Mesenchymal stem cell (in vitro differentiated cells and primary cell): ENCODE data around the gene STX10.

ENCODE experiments used
- DNase-seq: peaks from one replicate; pipeline ENCODE4 v3.0.0-alpha.2; 2013
- H2AFZ ChIP-seq: one replicate; pipeline ENCODE4 v1.6.1; 2013; ENCODE audit warnings: low read depth, mild to moderate bottlenecking, control low read depth, inconsistent platforms, low read length, moderate library complexity
- H2AK5ac ChIP-seq: 2 replicates; pipeline ENCODE4 v1.6.1; 2013; ENCODE audit warnings: low read length, moderate library complexity, mild to moderate bottlenecking, inconsistent platforms; ENCODE audit not compliant: severe bottlenecking
- H2BK120ac ChIP-seq: one replicate; pipeline ENCODE4 v1.6.1; 2013; ENCODE audit warnings: low read depth, mild to moderate bottlenecking, inconsistent platforms, low read length, moderate library complexity
- H2BK12ac ChIP-seq, 2 experiments: one replicate each; pipeline ENCODE4 v1.6.1; 2013; ENCODE audit warnings: inconsistent platforms in 2 of 2, low read length in 2 of 2, mild to moderate bottlenecking in 2 of 2, moderate library complexity in 2 of 2, control low read depth in 1 of 2
- H2BK15ac ChIP-seq: one replicate; pipeline ENCODE4 v1.6.1; 2013; ENCODE audit warnings: mild to moderate bottlenecking, low read depth, inconsistent platforms; ENCODE audit not compliant: poor library complexity, severe bottlenecking
- H2BK5ac ChIP-seq: 2 replicates; pipeline ENCODE4 v1.6.1; 2013; ENCODE audit warnings: low read depth, mild to moderate bottlenecking, low read length, control low read depth, inconsistent platforms; ENCODE audit not compliant: poor library complexity, severe bottlenecking
- H3K14ac ChIP-seq, 2 experiments: one replicate each; pipeline ENCODE4 v1.6.1; 2013; ENCODE audit warnings: inconsistent platforms in 2 of 2, low read length in 2 of 2, control low read depth in 1 of 2, mild to moderate bottlenecking in 1 of 2, moderate library complexity in 1 of 2
- H3K18ac ChIP-seq, 2 experiments: one replicate each; pipeline ENCODE4 v1.6.1; 2013; ENCODE audit warnings: inconsistent platforms in 2 of 2, low read length in 2 of 2, control low read depth in 1 of 2, low read depth in 1 of 2, mild to moderate bottlenecking in 1 of 2
- H3K23ac ChIP-seq, 2 experiments: one replicate each; pipeline ENCODE4 v1.6.1; 2013; ENCODE audit warnings: inconsistent platforms in 2 of 2, low read length in 2 of 2, mild to moderate bottlenecking in 2 of 2, moderate library complexity in 2 of 2, control low read depth in 1 of 2
- H3K27ac ChIP-seq: 2 replicates; pipeline ENCODE4 v1.5.1; 2013; ENCODE audit warnings: mild to moderate bottlenecking, moderate library complexity, low read length, control low read depth, inconsistent platforms; ENCODE audit not compliant: poor library complexity, severe bottlenecking
- H3K27me3 ChIP-seq, 2 experiments: 2 replicates each; pipeline versions ENCODE4 v1.6.1 to v1.7.0; 2013; ENCODE audit warnings: low read length in 2 of 2, mild to moderate bottlenecking in 2 of 2, moderate library complexity in 2 of 2, control low read depth in 1 of 2, inconsistent platforms in 1 of 2; ENCODE audit not compliant: control insufficient read depth in 1 of 2, insufficient read depth in 1 of 2
- H3K36me3 ChIP-seq, 2 experiments: 2 replicates each; pipeline versions ENCODE4 v1.6.1 to v1.7.0; 2013; ENCODE audit warnings: low read length in 2 of 2, control low read depth in 1 of 2, inconsistent platforms in 1 of 2, low read depth in 1 of 2, mild to moderate bottlenecking in 1 of 2; ENCODE audit not compliant: insufficient read depth in 2 of 2, control insufficient read depth in 1 of 2
- H3K4ac ChIP-seq, 2 experiments: one replicate each; pipeline ENCODE4 v1.6.1; 2013; ENCODE audit warnings: inconsistent platforms in 2 of 2, low read length in 2 of 2, mild to moderate bottlenecking in 2 of 2, moderate library complexity in 2 of 2, control low read depth in 1 of 2, low read depth in 1 of 2
- H3K4me1 ChIP-seq: 2 replicates; pipeline ENCODE4 v1.6.1; 2013; ENCODE audit warnings: low read depth, low read length, control low read depth; ENCODE audit not compliant: control insufficient read depth, insufficient read depth
- H3K4me2 ChIP-seq: 2 replicates; pipeline ENCODE4 v1.6.1; 2013; ENCODE audit warnings: low read length, mild to moderate bottlenecking, inconsistent platforms; ENCODE audit not compliant: poor library complexity, severe bottlenecking
- H3K4me3 ChIP-seq, 2 experiments: 2 replicates each; pipeline versions ENCODE4 v1.5.1 to v1.7.0; 2013; ENCODE audit warnings: low read length in 2 of 2, mild to moderate bottlenecking in 2 of 2, control low read depth in 1 of 2, low read depth in 1 of 2; ENCODE audit not compliant: insufficient read depth in 1 of 2
- H3K79me1 ChIP-seq: replicated peaks from 2 replicates; pipeline ENCODE4 v1.6.1; 2013; ENCODE audit warnings: mild to moderate bottlenecking, control low read depth, low read length, inconsistent platforms; ENCODE audit not compliant: poor library complexity, severe bottlenecking
- H3K9ac ChIP-seq: 2 replicates; pipeline ENCODE4 v1.7.0; 2013; ENCODE audit warnings: mild to moderate bottlenecking, low read length, moderate library complexity
- H3K9me3 ChIP-seq: 2 replicates; pipeline ENCODE4 v1.7.0; 2013; ENCODE audit warnings: mild to moderate bottlenecking, low read length; ENCODE audit not compliant: control insufficient read depth
- H4K8ac ChIP-seq: one replicate; pipeline ENCODE4 v1.6.1; 2013; ENCODE audit warnings: inconsistent platforms, mild to moderate bottlenecking, low read length, moderate library complexity
- H4K91ac ChIP-seq: one replicate; pipeline ENCODE4 v1.6.1; 2013; ENCODE audit warnings: mild to moderate bottlenecking, low read length, inconsistent platforms
- WGBS: methylation state at CpG from one replicate; pipeline ENCODE4 v1.1.7; 2013; ENCODE audit warnings: mixed read lengths; 5-methylcytosine and 5-hydroxymethylcytosine counted together

The STX10 gene

DNA sequence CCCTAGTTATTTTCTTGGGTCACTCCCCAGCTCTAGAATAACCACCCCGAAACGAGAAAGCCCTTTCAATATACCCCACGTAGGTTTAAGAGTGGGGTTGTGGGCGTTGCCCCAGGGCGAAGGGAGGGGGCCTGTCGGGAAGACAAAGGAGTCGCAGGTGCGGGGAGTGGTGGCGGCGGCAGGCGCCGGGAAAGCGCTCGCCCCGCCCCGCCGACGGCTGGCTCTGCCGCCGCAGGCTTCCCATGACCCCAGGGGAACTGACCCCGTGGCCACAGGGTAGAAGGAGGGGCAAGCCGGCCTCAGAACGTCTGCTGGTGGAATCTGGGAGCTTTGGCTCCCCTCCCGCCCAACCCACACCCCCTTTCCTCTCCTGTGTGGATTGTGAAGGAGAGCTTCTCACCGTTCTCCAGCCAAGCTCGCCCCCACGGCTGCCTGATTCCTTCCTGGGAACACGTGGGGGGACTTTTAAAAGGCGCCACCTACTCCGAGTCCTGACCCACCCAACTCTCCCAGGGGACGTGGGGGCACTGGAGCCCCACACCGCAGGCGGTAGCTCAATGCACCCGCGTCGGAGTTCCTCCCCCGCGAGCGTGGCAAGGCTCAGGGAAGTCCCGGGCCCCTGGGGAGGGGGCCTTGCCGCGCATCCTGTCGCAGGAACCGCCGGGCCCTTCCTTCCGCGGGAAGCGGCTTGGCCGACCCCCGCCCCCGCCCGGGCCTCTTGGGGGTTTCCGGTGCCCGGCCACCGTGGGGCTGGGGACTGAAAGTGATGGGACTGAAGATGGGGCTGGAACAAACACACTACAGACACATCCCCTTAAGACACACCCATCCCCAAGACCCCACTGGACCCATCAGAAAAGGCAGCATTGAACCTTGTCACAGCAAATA is 5.5 kb upstream of the STX10 start:
- Histone ChIP-seq H2AK5ac (peak overlapping the region; percentile 91), H3K4me2 (peak overlapping the region; percentile 81), H3K4ac (peak overlapping the region; percentile 35 to 92), H2BK12ac (peak overlapping the region in 1 of 2 experiments; percentile 54), H3K18ac (peak overlapping the region; percentile 64 to 92), H3K4me1 (peaks cover 18% of the 10 kb centered on the region), H4K8ac (no peak overlapping the region), H3K36me3 (peaks cover 8% of the 10 kb centered on the region in 2 experiments), H3K9me3 (no peaks in the 10 kb centered on the region), H4K91ac (no peak overlapping the region), H2BK120ac (peak overlapping the region; percentile 11), H3K27me3 (no peaks in the 10 kb centered on the region), H2AFZ (no peak overlapping the region), H3K79me1 (no peaks in the 10 kb centered on the region), H2BK5ac (no peak overlapping the region), H2BK15ac (peak overlapping the region; percentile 87), H3K27ac (peak overlapping the region; percentile 82), H3K4me3 (peak overlapping the region; percentile 39 to 91), H3K23ac (peak overlapping the region in 1 of 2 experiments; percentile 89), H3K9ac (peak overlapping the region; percentile 100), H3K14ac (no peak overlapping the region)
- DNase-seq = peak; percentile 96
- WGBS = under 1% methylated on average over 20 of the region's 55 CpGs

GRCh38 chr19:13154911-13155471 is 4.8 kb upstream of the STX10 start:
- peak overlapping the region; percentile 81 for H3K4me2 ChIP-seq
- no peaks in the 10 kb centered on the region for H3K79me1 ChIP-seq
- WGBS = under 1% methylated on average over 19 of the region's 24 CpGs
- H3K4ac ChIP-seq = peak overlapping the region; percentile 13 to 92
- no peak overlapping the region for H2AFZ ChIP-seq
- H3K4me3 ChIP-seq = peak overlapping the region; percentile 55 to 91
- H3K36me3 ChIP-seq = peaks cover 8% of the 10 kb centered on the region in 2 experiments
- peak overlapping the region; percentile 60 for H2BK15ac ChIP-seq
- H3K14ac ChIP-seq = peak overlapping the region in 1 of 2 experiments; percentile 91
- H2BK5ac ChIP-seq = no peak overlapping the region
- H3K18ac ChIP-seq = peak overlapping the region; percentile 63 to 92
- H3K27me3 ChIP-seq = no peaks in the 10 kb centered on the region
- peak overlapping the region; percentile 52 for H4K8ac ChIP-seq
- peak overlapping the region in 1 of 2 experiments; percentile 86 for H2BK12ac ChIP-seq
- peak overlapping the region; percentile 91 for H2AK5ac ChIP-seq
- no peak overlapping the region for H2BK120ac ChIP-seq
- H4K91ac ChIP-seq = peak overlapping the region; percentile 52
- peaks cover 18% of the 10 kb centered on the region for H3K4me1 ChIP-seq
- peak; percentile 93 for DNase-seq
- peak overlapping the region; percentile 100 for H3K9ac ChIP-seq
- H3K9me3 ChIP-seq = no peaks in the 10 kb centered on the region
- H3K23ac ChIP-seq = no peak overlapping the region
- H3K27ac ChIP-seq = peak overlapping the region; percentile 82

DNA sequence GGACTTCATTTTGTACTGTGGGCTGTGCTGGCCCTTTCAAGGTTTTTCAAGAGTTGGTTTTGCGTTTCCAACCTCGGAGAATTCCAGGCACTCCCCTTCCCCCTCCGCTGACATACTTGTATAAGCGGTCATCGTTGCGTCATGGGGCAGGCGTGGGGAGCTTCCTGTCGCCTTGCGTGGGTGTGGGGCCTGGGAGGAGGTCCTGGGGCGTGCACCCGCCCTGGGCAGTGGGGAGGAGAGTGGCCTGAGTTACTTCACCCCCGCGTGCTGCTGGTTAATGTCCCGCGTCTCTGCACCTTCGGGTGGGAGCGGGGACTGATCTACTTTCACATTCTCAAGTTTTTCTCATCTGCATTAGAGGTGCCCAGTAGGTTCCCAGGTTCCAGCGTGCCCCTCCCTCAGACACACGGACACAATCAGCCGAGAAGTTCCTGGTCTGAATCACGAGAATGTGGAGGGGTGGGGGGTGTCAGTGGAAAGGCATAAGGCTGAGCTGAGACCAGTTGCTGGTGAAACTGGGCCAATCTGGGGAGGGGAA is 4.1 kb upstream of the STX10 start:
- 0% methylated on average over 16 of the region's 21 CpGs for WGBS

More for the DNA sequence above, 4.1 kb upstream of the STX10 start:
- Histone ChIP-seq H2AFZ (no peak overlapping the region), H2BK5ac (peak overlapping the region; percentile 54), H2BK15ac (peak overlapping the region; percentile 44), H3K4ac (peak overlapping the region; percentile 67 to 92), H3K79me1 (peaks cover 6% of the 10 kb centered on the region), H3K14ac (peak overlapping the region in 1 of 2 experiments; percentile 86), H3K36me3 (peaks cover 8% of the 10 kb centered on the region in 2 experiments), H3K23ac (peak overlapping the region in 1 of 2 experiments; percentile 6), H3K4me1 (peaks cover 22% of the 10 kb centered on the region), H2AK5ac (peak overlapping the region; percentile 76), H4K8ac (peak overlapping the region; percentile 1), H3K4me3 (peak overlapping the region; percentile 91 to 95), H3K4me2 (peak overlapping the region; percentile 71), H3K18ac (peak overlapping the region; percentile 88 to 97), H3K9ac (peak overlapping the region; percentile 100), H2BK120ac (peak overlapping the region; percentile 78), H2BK12ac (peak overlapping the region in 1 of 2 experiments; percentile 87), H3K9me3 (no peaks in the 10 kb centered on the region), H4K91ac (peak overlapping the region; percentile 83), H3K27ac (peak overlapping the region; percentile 82), H3K27me3 (no peaks in the 10 kb centered on the region)
- DNase-seq = peak; percentile 82
